K562 (cell line): ENCODE results near the gene OR4D2. TPM values are rescaled to one million over a fixed set of nuclear protein-coding genes. Genes with fewer than 3 reads are reported as not detected.
A peak's percentile ranks its signal among the peaks of the same experiment; 100 is the strongest.

Experiments
- ATAC-seq: fragments of 200-7000 bp; cut with Tn5 transposase; 3 replicates; pipeline ENCODE4 v1.9.1; 2020; ENCODE audit warnings: moderate library complexity
- BruUV-seq: library from RNA; stranded (reverse); fragments of 400-500 nt; replicated peaks from 2 replicates; lab custom pipeline; 2021; lab: Mats Ljungman, UMichigan
- CTCF ChIA-PET: fragments of 300-600 bp; formaldehyde crosslinking; extraction: SDS; loops from one replicate; lab custom pipeline; 2021; ENCODE audit warnings: low intra/inter-chr PET ratio; lab: Yijun Ruan, JAX
- POLR2A ChIA-PET: fragments of 300-600, 350-650 bp; sonication (Branson Sonifier 250); formaldehyde crosslinking; extraction: SDS; loops from one replicate; lab custom pipeline; 2021; ENCODE audit warnings: antibody characterized with exemption, inconsistent platforms; lab: Yijun Ruan, JAX
- DNase-seq, 4 experiments: peaks; one replicate each; pipeline versions ENCODE4 v3.0.0 to v3.0.0-alpha.2; 2011 to 2018; ENCODE audit warnings: low spot score in 3 of 4, mixed read lengths in 3 of 4; ENCODE audit errors: extremely low read depth in 1 of 4
- FAIRE-seq: peaks from 2 replicates; lab custom pipeline; 2011; peaks lifted over from hg19 to GRCh38; lab: Jason Lieb, UNC
- H2AFZ ChIP-seq: 2 replicates; pipeline ENCODE4 v1.6.0; 2011; ENCODE audit warnings: low read depth, low read length, control low read depth, inconsistent platforms
- H3K27ac ChIP-seq: fragments of 200-600 bp; 3 replicates; pipeline ENCODE4 v1.8.0; 2011; ENCODE audit warnings: low read depth, mild to moderate bottlenecking, control low read depth, inconsistent platforms, low read length, moderate library complexity, mixed read lengths; ENCODE audit errors: extremely low read depth
- H3K27me3 ChIP-seq, 2 experiments: fragments of 300-600 bp in 1 of 2; 2 replicates in 1 of 2; 3 replicates in 1 of 2; pipeline versions ENCODE4 v1.6.0 to v1.8.0; 2011; ENCODE audit warnings: inconsistent platforms in 2 of 2, low read length in 2 of 2, mild to moderate bottlenecking in 1 of 2, mixed read lengths in 1 of 2, moderate library complexity in 1 of 2; ENCODE audit not compliant: control insufficient read depth in 2 of 2, insufficient read depth in 2 of 2
- H3K36me3 ChIP-seq: fragments of 300-600 bp; 3 replicates; pipeline ENCODE4 v1.8.0; 2011; ENCODE audit warnings: mild to moderate bottlenecking, low read length, inconsistent platforms; ENCODE audit not compliant: control insufficient read depth, insufficient read depth
- H3K4me1 ChIP-seq, 2 experiments: fragments of 200-600 bp in 1 of 2; replicated peaks in 1 of 2; 2 replicates in 1 of 2; 3 replicates in 1 of 2; pipeline versions ENCODE4 v1.5.1 to v1.8.0; 2011; ENCODE audit warnings: inconsistent platforms in 2 of 2, low read length in 2 of 2, mild to moderate bottlenecking in 1 of 2, mixed read lengths in 1 of 2, moderate library complexity in 1 of 2; ENCODE audit not compliant: control insufficient read depth in 2 of 2, insufficient read depth in 2 of 2
- H3K4me2 ChIP-seq: 2 replicates; pipeline ENCODE4 v1.6.1; 2011; ENCODE audit warnings: low read length, control low read depth, inconsistent platforms, mixed read lengths; ENCODE audit not compliant: insufficient read depth
- H3K4me3 ChIP-seq: fragments of 200-600 bp; sonication (generic), shearing (Covaris generic); 2 replicates; pipeline ENCODE4 v1.5.1; 2016; ENCODE audit warnings: control low read depth, inconsistent platforms
- H3K79me2 ChIP-seq: fragments of 200-600 bp; 3 replicates; pipeline ENCODE4 v1.8.0; 2011; ENCODE audit warnings: low read length, inconsistent platforms; ENCODE audit not compliant: control insufficient read depth, insufficient read depth
- H3K9ac ChIP-seq, 2 experiments: 2 replicates each; pipeline versions ENCODE4 v1.6.0 to v1.6.1; 2011; ENCODE audit warnings: low read depth in 2 of 2, low read length in 2 of 2, control low read depth in 1 of 2, inconsistent platforms in 1 of 2, mild to moderate bottlenecking in 1 of 2, mixed read lengths in 1 of 2; ENCODE audit not compliant: insufficient read depth in 1 of 2
- H3K9me1 ChIP-seq: one replicate; pipeline ENCODE4 v1.6.0; 2011; ENCODE audit warnings: inconsistent platforms, mild to moderate bottlenecking, low read length, moderate library complexity; ENCODE audit not compliant: control insufficient read depth, insufficient read depth
- H3K9me3 ChIP-seq: replicated peaks from 2 replicates; pipeline ENCODE4 v1.5.1; 2011; ENCODE audit warnings: low read depth, low read length, inconsistent platforms; ENCODE audit not compliant: control insufficient read depth, insufficient read depth
- H4K20me1 ChIP-seq: replicated peaks from 2 replicates; pipeline ENCODE4 v1.6.1; 2011; ENCODE audit warnings: low read length, inconsistent platforms, mixed read lengths; ENCODE audit not compliant: control insufficient read depth, insufficient read depth
- KAT2B ChIP-seq: IDR thresholded peaks from one replicate; pipeline ENCODE4 v1.6.1; 2012; ENCODE audit warnings: low read depth, mild to moderate bottlenecking, control low read depth, inconsistent platforms, low read length, moderate library complexity
- RAD21 ChIP-seq, 2 experiments: fragments of 250-450 bp in 1 of 2; fragments of 450-650 bp in 1 of 2; sonication (Bioruptor Pico) in 1 of 2; formaldehyde crosslinking in 1 of 2; IDR thresholded peaks in 1 of 2; conservative IDR thresholded peaks in 1 of 2; 2 replicates each; pipeline versions ENCODE4 v1.4.0 to v1.8.0; 2020 to 2022; ENCODE audit warnings: mild to moderate bottlenecking in 2 of 2, moderate library complexity in 1 of 2
- RB1 ChIP-seq: fragments of 450-650 bp; IDR thresholded peaks from 2 replicates; pipeline ENCODE4 v1.6.1; 2017; ENCODE audit warnings: low read depth, mild to moderate bottlenecking
- RNF2 ChIP-seq: sonication (generic); IDR thresholded peaks from 2 replicates; pipeline ENCODE4 v1.6.1; 2016
- SMC3 ChIP-seq: conservative IDR thresholded peaks from 2 replicates; pipeline ENCODE4 v1.6.1; 2011; ENCODE audit warnings: low read depth, low read length, improper control_type of control experiment; ENCODE audit not compliant: insufficient read depth
- U2AF2 ChIP-seq: fragments of 200-400 bp; formaldehyde crosslinking; optimal IDR thresholded peaks from 2 replicates; pipeline ENCODE3; 2017; ENCODE audit warnings: low read depth, mild to moderate bottlenecking, low read length
- WGBS: fragments of 100-300 bp; shearing (Covaris generic); methylation state at CpG from one replicate; pipeline ENCODE4 v1.1.6; 2016; ENCODE audit warnings: low coverage, mixed read lengths; ENCODE audit not compliant: insufficient coverage; ENCODE audit errors: missing lambda C conversion rate; 5-methylcytosine and 5-hydroxymethylcytosine counted together
- in situ Hi-C: fragments of 300-500 bp; cut with MboI; formaldehyde crosslinking; loops from 4 replicates; pipeline ENCODE4 v1.15.0; 2018; ENCODE audit warnings: inconsistent platforms, mixed read lengths
- intact Hi-C: fragments of 100-400 bp; cut with micrococcal nuclease; formaldehyde crosslinking; loops from 2 replicates; pipeline ENCODE4 v1.14.2; 2022
- polyA plus RNA-seq, 8 experiments: library from polyadenylated mRNA; depleted of rRNA in 4 of 8; stranded (reverse) in 5 of 8; unstranded in 3 of 8; fragments of >200 nt; fragmentation: Nextera tagmentation in 2 of 8; fragmentation: Illumina TruSeq in 1 of 8; extraction: Ambion mirVana in 2 of 8; extraction: Trizol in 1 of 8; gene quantifications; 2 replicates each; pipeline versions ENCODE4 v1.2.1 to v1.2.3, GENCODE V29; 2011 to 2014; ENCODE audit warnings: inconsistent platforms in 1 of 8, missing spikeins in 1 of 8
- total RNA-seq, 7 experiments: library from RNA; depleted of rRNA in 6 of 7; stranded (reverse); fragments of >200 nt in 6 of 7; fragmentation: Illumina TruSeq in 2 of 7; extraction: Trizol in 2 of 7; gene quantifications; 2 replicates each; pipeline versions ENCODE4 v1.2.1 to v1.2.3, GENCODE V29; 2011 to 2021; ENCODE audit warnings: low replicate concordance in 1 of 7
- TF ChIP-seq, protein P1 (sequence below), 3 experiments: IDR thresholded peaks in 2 of 3; conservative IDR thresholded peaks in 1 of 3; 2 replicates each; pipeline ENCODE4 v1.5.1; 2011 to 2012; ENCODE audit warnings: low read length in 3 of 3, mild to moderate bottlenecking in 3 of 3, control low read depth in 2 of 3, improper control_type of control experiment in 1 of 3, inconsistent platforms in 1 of 3, low read depth in 1 of 3, mixed read lengths in 1 of 3, moderate library complexity in 1 of 3; ENCODE audit not compliant: insufficient read depth in 2 of 3
- TF ChIP-seq, protein P2 (sequence below): fragments of 450-650 bp; conservative IDR thresholded peaks from 2 replicates; pipeline ENCODE4 v1.6.1; 2016; ENCODE audit warnings: missing genetic modification characterization, low read depth, mild to moderate bottlenecking, missing compliant biosample characterization, moderate library complexity

The OR4D2 gene
- total and polyA plus RNA-seq, 9 of the 15 experiments (the other 6 are each of a cell fraction or from before 2014, with no cell fraction given): not detected

DNA sequence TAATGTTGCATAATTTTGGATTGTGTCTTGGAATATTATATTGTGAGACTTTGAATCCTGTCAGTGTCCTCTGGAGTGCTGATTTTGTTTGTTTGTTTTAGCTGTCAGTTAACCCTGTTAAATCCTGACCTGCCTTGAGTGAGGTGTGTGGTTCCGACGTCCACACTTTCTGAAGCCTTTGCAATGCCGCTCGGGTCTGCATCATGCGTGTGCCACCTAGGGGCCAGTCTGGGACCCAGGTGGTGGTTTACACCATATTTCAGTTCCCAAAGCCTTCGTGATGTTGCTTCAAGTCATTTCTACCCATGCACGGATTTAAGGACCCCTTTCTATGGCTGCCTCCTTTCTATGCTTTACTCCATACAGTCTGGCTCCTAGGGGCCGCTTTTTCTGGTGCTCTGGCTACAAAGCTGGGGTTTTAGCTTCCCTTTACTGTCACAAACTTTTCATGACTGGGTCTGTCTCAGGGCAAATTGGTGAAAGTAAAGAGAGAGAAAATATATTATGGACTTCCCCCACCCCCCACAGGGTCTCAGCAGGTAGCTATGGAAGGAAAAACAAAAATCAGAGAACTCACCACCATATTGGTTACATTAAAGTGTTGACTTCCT is 30.0 kb upstream of the OR4D2 start:
- H3K4me1 ChIP-seq: no peaks in the 10 kb centered on the region
- no TSS peak for BruUV-seq
- no peaks in the 10 kb centered on the region for H3K9me1 ChIP-seq
- no peaks in the 10 kb centered on the region for H3K36me3 ChIP-seq
- H4K20me1 ChIP-seq: no peaks in the 10 kb centered on the region
- peaks cover 11 to 19% of the 10 kb centered on the region in 2 experiments; a peak in 4 of 5 replicates for H3K27me3 ChIP-seq
- in situ Hi-C loops: no loop called here
- TF ChIP-seq RAD21 (CRISPR knock-in tag; conservative IDR thresholded peaks at IDR 0.05 in 1 of 2, IDR thresholded peaks at IDR 0.05 in 1 of 2) (peak in 1 of 2 experiments; percentile 46; a peak in 2 of 4 replicates), U2AF2 (no peak), RB1 (no peak), SMC3 (peak; percentile 31; the same call in 1 of the 2 replicates), RNF2 (no peak), KAT2B (no peak)
- TF ChIP-seq, protein P1, sequence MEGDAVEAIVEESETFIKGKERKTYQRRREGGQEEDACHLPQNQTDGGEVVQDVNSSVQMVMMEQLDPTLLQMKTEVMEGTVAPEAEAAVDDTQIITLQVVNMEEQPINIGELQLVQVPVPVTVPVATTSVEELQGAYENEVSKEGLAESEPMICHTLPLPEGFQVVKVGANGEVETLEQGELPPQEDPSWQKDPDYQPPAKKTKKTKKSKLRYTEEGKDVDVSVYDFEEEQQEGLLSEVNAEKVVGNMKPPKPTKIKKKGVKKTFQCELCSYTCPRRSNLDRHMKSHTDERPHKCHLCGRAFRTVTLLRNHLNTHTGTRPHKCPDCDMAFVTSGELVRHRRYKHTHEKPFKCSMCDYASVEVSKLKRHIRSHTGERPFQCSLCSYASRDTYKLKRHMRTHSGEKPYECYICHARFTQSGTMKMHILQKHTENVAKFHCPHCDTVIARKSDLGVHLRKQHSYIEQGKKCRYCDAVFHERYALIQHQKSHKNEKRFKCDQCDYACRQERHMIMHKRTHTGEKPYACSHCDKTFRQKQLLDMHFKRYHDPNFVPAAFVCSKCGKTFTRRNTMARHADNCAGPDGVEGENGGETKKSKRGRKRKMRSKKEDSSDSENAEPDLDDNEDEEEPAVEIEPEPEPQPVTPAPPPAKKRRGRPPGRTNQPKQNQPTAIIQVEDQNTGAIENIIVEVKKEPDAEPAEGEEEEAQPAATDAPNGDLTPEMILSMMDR (IDR thresholded peaks at IDR 0.05 in 2 of 3, conservative IDR thresholded peaks at IDR 0.05 in 1 of 3; ENCODE audit: insufficient read depth in 2 of 3, low read depth in 1 of 3, low read length in 3 of 3): peak; percentile 56 to 63 (median 57)
- TF ChIP-seq, protein P2, sequence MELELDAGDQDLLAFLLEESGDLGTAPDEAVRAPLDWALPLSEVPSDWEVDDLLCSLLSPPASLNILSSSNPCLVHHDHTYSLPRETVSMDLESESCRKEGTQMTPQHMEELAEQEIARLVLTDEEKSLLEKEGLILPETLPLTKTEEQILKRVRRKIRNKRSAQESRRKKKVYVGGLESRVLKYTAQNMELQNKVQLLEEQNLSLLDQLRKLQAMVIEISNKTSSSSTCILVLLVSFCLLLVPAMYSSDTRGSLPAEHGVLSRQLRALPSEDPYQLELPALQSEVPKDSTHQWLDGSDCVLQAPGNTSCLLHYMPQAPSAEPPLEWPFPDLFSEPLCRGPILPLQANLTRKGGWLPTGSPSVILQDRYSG (tag): no peak
- H3K27ac ChIP-seq: no peak overlapping the region
- intact Hi-C loops: no loop called here
- POLR2A ChIA-PET: interaction anchor here (0.6 kb wide), 1 partner anchor 494 kb away, joined by 4 read pairs; no protein-coding TSS in a partner anchor
- no peak overlapping the region for H3K9ac ChIP-seq
- H3K79me2 ChIP-seq: no peaks in the 10 kb centered on the region
- 2% methylated on average over 8 of the region's 8 CpGs for WGBS
- no peaks in the 10 kb centered on the region for H3K9me3 ChIP-seq
- FAIRE-seq (peak; percentile 67), ATAC-seq (peak; percentile 80), DNase-seq (peak; percentile 13 to 34 (median 22))
- no peak overlapping the region for H3K4me2 ChIP-seq
- CTCF ChIA-PET: no interaction called here
- no peak overlapping the region for H3K4me3 ChIP-seq
- H2AFZ ChIP-seq: no peak overlapping the region
